MM.1S (cell line): ENCODE measurements around the gene FAM180A.

Source experiments
- CTCF ChIP-seq: fragments of 300-600 bp; sonication (generic); IDR thresholded peaks from 2 replicates; pipeline ENCODE4 v1.5.1; 2016; ENCODE audit warnings: antibody characterized with exemption, low read length, mixed read lengths
- EZH2 ChIP-seq: fragments of 300-600 bp; sonication (generic); optimal IDR thresholded peaks from 2 replicates; pipeline ENCODE3; 2017; ENCODE audit warnings: low read depth, mild to moderate bottlenecking, antibody characterized with exemption, low read length, mixed read lengths
- EZH2phosphoT487 ChIP-seq: fragments of 300-600 bp; sonication (generic); IDR thresholded peaks from 2 replicates; pipeline ENCODE4 v1.6.1; 2018; ENCODE audit warnings: antibody characterized with exemption, low read length

GRCh38 chr7:135743907-135744731 is 4.5 kb downstream of the FAM180A start:
- TF ChIP-seq CTCF = no peak
- no peak for TF ChIP-seq EZH2
- no peak for TF ChIP-seq EZH2phosphoT487
